Lower leg skin (tissue), 3 donors: ENCODE measurements around the gene ZNF207.
"Not testable (repeated sequence)": the region's sequence is repeated elsewhere in the genome, so short reads cannot be mapped to it uniquely, and the experiment has no call there.

ENCODE experiments used
- CTCF ChIP-seq, 3 donors: fragments of 450-650 bp; IDR thresholded peaks; one replicate each; pipeline ENCODE4 v1.5.1; 2016; ENCODE audit warnings: antibody characterized with exemption in 3 of 3, mild to moderate bottlenecking in 3 of 3, moderate library complexity in 2 of 3
- POLR2A ChIP-seq, 2 donors: fragments of 450-650 bp; IDR thresholded peaks; one replicate each; pipeline ENCODE4 v1.6.1; 2016 to 2017; ENCODE audit warnings: antibody characterized with exemption in 2 of 2, mild to moderate bottlenecking in 1 of 2, moderate library complexity in 1 of 2

GRCh38 chr17:32320080-32320479, 29.9 kb upstream of the ZNF207 start:
- TF ChIP-seq CTCF, POLR2A (IDR thresholded peaks at IDR 0.05): not testable (repeated sequence)
